ENCODE measurements around the gene ENAM. TPM values are rescaled to one million over a fixed set of nuclear protein-coding genes. Genes with fewer than 3 reads are reported as not detected.
"Not testable (repeated sequence)": the region's sequence is repeated elsewhere in the genome, so short reads cannot be mapped to it uniquely, and the experiment has no call there.

The ENAM gene
- total and polyA plus RNA-seq, 9 donors: 0.01 to 1.0 (median 0.42) TPM; not detected in 5

DNA sequence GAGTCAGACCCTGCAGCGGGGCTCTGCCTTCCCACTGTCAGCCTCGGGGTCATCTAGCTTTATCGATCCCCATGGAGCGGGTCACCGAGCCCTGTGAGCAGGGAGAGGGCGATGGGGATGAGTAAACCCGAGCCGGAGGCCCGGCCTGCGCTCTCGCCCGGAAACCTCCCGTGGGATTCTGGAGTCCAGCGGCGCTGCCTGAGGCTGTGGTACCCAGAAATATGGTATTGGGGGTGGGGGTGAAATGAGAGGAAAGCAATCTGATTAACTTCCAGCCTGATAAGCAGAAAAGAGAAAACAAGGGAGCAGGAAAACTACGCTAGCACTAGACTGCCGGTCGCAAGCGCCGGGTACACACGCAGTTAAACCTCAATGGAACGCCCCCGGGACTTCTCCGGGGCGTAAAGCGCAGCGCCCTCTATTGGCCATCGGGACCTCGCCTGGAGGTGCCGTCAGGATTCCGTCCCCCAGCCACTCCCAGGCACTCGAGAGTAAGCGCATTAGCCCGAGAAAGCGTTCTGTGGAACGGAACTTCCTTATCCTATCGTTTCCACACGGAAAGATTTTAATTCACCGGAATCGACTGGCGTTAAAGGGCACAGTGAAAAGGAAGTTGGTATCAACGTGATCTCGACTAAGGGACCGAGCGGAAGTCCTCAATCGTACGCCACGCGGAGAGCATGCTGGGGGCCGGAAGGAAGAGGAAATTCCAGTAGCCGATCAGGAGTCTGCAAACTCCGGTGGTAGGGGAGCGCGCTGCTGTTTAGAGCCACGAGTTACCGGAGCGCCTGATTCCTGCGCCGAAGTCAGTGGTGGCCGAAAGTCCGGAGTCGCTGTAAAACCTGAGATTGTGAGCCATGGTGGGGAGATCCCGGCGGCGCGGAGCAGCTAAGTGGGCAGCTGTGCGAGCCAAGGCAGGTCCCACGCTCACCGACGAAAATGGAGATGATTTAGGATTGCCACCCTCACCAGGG, 59.6 kb downstream of the ENAM start, which contains the start of gene UTP3:
TSS of gene UTP3 (plus strand) at position 712 of the 974 bp plus-strand sequence. CDS start at position 858, 146 bp downstream.
- intact Hi-C loops (cut with DNase I): loop anchor here in 1 of 4 donors (5.0 kb wide), 2 partner anchors 149 to 219 kb away; partner anchors contain the start of gene GRSF1
- WGBS, 3 donors: 0 to 1% (median 0%) methylated on average over 70 of the region's 70 CpGs
- DNase-seq: peak; percentile 96 to 98 (median 97)

DNA sequence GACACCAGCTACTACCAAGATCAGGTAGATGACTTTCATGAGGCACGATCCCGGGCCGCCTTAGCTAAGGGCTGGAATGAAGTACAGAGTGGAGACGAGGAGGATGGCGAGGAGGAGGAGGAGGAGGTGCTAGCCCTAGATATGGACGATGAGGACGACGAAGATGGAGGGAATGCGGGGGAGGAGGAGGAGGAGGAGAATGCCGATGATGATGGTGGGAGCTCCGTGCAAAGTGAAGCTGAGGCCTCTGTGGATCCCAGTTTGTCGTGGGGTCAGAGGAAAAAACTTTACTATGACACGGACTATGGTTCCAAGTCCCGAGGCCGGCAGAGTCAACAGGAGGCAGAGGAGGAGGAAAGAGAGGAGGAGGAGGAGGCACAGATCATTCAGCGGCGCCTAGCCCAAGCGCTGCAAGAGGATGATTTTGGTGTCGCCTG, 60.3 kb downstream of the ENAM start:
- intact Hi-C loops (cut with DNase I): loop anchor here in 1 of 4 donors (5.0 kb wide), 2 partner anchors 148 to 218 kb away; partner anchors contain the start of gene GRSF1
- peak overlapping the region; percentile 83 for H3K4me3 ChIP-seq
- no peaks in the 10 kb centered on the region for H3K27me3 ChIP-seq
- H3K36me3 ChIP-seq: no peaks in the 10 kb centered on the region
- H3K4me1 ChIP-seq (ENCODE audit: insufficient read depth): peaks cover 4% of the 10 kb centered on the region
- 0 to 1% (median 1%) methylated on average over 19 of the region's 19 CpGs for WGBS, 3 donors
- no peak for DNase-seq
- peak overlapping the region in 1 of 2 donors; percentile 90 for H3K27ac ChIP-seq
- TF ChIP-seq, protein P1, sequence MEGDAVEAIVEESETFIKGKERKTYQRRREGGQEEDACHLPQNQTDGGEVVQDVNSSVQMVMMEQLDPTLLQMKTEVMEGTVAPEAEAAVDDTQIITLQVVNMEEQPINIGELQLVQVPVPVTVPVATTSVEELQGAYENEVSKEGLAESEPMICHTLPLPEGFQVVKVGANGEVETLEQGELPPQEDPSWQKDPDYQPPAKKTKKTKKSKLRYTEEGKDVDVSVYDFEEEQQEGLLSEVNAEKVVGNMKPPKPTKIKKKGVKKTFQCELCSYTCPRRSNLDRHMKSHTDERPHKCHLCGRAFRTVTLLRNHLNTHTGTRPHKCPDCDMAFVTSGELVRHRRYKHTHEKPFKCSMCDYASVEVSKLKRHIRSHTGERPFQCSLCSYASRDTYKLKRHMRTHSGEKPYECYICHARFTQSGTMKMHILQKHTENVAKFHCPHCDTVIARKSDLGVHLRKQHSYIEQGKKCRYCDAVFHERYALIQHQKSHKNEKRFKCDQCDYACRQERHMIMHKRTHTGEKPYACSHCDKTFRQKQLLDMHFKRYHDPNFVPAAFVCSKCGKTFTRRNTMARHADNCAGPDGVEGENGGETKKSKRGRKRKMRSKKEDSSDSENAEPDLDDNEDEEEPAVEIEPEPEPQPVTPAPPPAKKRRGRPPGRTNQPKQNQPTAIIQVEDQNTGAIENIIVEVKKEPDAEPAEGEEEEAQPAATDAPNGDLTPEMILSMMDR (IDR thresholded peaks at IDR 0.05): no peak
- no peak for TF ChIP-seq POLR2A (IDR thresholded peaks at IDR 0.05)
- TF ChIP-seq EP300 (IDR thresholded peaks at IDR 0.05): no peak
- H3K9me3 ChIP-seq: no peaks in the 10 kb centered on the region

More for the DNA sequence above, 59.6 kb downstream of the ENAM start, which contains the start of gene UTP3:
- Histone ChIP-seq H3K4me3 (peak within 1 kb of the TSS; percentile 83), H3K36me3 (no peaks in the 10 kb centered on the region), H3K4me1 (ENCODE audit: insufficient read depth) (peaks cover 4% of the 10 kb centered on the region), H3K9me3 (no peaks in the 10 kb centered on the region), H3K27ac (peak within 1 kb of the TSS; percentile 74 to 90), H3K27me3 (no peaks in the 10 kb centered on the region)
- TF ChIP-seq, protein P1 (IDR thresholded peaks at IDR 0.05): peak; percentile 93 to 99 (median 94)
- peak; percentile 74 for TF ChIP-seq POLR2A (IDR thresholded peaks at IDR 0.05)
- no peak for TF ChIP-seq EP300 (IDR thresholded peaks at IDR 0.05)

DNA sequence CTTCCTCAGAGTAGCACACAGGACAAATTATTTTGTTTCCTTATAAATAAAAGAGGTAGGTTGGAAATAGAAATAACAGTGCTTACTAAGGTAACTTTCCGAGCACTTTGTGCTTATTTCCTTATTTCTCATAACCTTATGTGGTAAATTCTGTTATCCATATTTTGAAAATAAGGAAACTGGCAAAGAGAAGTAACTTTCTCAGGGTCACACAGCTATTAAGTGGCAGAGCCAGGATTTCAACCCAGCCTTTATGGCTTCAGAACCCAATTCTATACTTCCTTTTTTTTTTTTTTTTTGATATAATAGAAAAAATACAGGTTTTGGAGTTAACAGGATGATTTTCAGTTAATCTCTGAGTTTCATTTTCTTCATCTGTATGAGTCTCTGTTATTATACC, 63.1 kb downstream of the ENAM start:
- TF ChIP-seq, protein P1 (IDR thresholded peaks at IDR 0.05): no peak
- TF ChIP-seq EP300 (IDR thresholded peaks at IDR 0.05) (no peak), POLR2A (IDR thresholded peaks at IDR 0.05) (no peak)
- no peaks in the 10 kb centered on the region for H3K27me3 ChIP-seq
- no peak overlapping the region for H3K27ac ChIP-seq
- H3K4me1 ChIP-seq (ENCODE audit: insufficient read depth): peaks cover 4% of the 10 kb centered on the region
- DNase-seq: no peak
- intact Hi-C loops (cut with DNase I): no loop called here
- no peak overlapping the region for H3K4me3 ChIP-seq
- no peaks in the 10 kb centered on the region for H3K9me3 ChIP-seq
- H3K36me3 ChIP-seq: no peaks in the 10 kb centered on the region
- 56 to 80% (median 60%) methylated on average over 1 of the region's 1 CpG for WGBS, 3 donors

DNA sequence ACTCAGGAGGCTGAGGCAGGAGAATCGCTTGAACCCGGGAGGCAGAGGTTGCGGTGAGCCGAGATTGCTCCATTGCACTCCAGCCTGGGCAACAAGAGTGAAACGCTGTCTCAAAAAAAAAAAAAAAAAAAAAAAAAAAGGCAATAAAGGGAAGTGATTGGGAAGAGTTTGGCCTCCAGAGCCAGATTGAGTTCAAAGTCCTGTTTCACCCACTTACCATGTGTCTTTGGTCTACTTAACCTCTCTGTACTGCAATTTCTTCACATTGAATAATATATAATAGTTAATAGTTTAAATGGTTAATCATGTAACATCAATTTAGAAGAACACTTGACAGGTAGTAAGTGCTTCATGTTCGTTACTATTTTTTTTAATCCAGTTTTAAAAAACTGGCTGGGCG, 66.1 kb downstream of the ENAM start:
- intact Hi-C loops (cut with DNase I); H3K27me3 ChIP-seq; H3K4me3 ChIP-seq; H3K36me3 ChIP-seq; DNase-seq; H3K4me1 ChIP-seq (ENCODE audit: insufficient read depth); H3K27ac ChIP-seq; H3K9me3 ChIP-seq: not testable (repeated sequence)
- WGBS, 3 donors: 93 to 96% (median 94%) methylated on average over 7 of the region's 7 CpGs

Other genes with a start within 250 kb of the ENAM start
- gene SMR3B, start 245.6 kb upstream of the ENAM start, total RNA-seq: under 1 TPM in 1 of 7 donors, not detected in 6; 0.77 TPM
- gene SMR3B, start 245.6 kb upstream of the ENAM start, polyA plus RNA-seq: not detected
- gene OPRPN, start 230.8 kb upstream of the ENAM start, total RNA-seq: not detected
- not detected for gene OPRPN, start 230.8 kb upstream of the ENAM start, polyA plus RNA-seq
- not detected for gene MUC7, start 156.5 kb upstream of the ENAM start, total RNA-seq
- gene MUC7, start 156.5 kb upstream of the ENAM start, polyA plus RNA-seq: not detected
- not detected for gene AMTN, start 110.2 kb upstream of the ENAM start, total RNA-seq
- not detected for gene AMTN, start 110.2 kb upstream of the ENAM start, polyA plus RNA-seq
- gene AMBN, start 36.5 kb upstream of the ENAM start, total RNA-seq: not detected
- gene AMBN, start 36.5 kb upstream of the ENAM start, polyA plus RNA-seq: not detected
- 10 to 100 TPM in 1 of 7 donors, 1 to 10 TPM in 6; 1.4 to 27.7 (median 5.6) TPM for gene JCHAIN, start 37.8 kb downstream of the ENAM start, total RNA-seq
- gene JCHAIN, start 37.8 kb downstream of the ENAM start, polyA plus RNA-seq: 10 to 100 TPM in 1 of 2 donors, 1 to 10 TPM in 1; 8.9 to 93.0 TPM
- gene UTP3, start 59.8 kb downstream of the ENAM start, total RNA-seq: 10 to 100 TPM; 10.3 to 25.0 (median 21.5) TPM
- gene UTP3, start 59.8 kb downstream of the ENAM start, polyA plus RNA-seq: 10 to 100 TPM; 16.7 to 23.1 TPM
- gene RUFY3, start 93.2 kb downstream of the ENAM start, total RNA-seq: 10 to 100 TPM; 52.8 to 84.0 (median 73.9) TPM
- 10 to 100 TPM; 35.2 to 52.5 TPM for gene RUFY3, start 93.2 kb downstream of the ENAM start, polyA plus RNA-seq
- 10 to 100 TPM; 28.4 to 48.3 (median 44.3) TPM for gene GRSF1, start 211.1 kb downstream of the ENAM start, total RNA-seq
- gene GRSF1, start 211.1 kb downstream of the ENAM start, polyA plus RNA-seq: 10 to 100 TPM; 40.2 to 78.7 TPM